DMS53 (cell line): ENCODE measurements around the gene ACER3.
A peak's percentile ranks its signal among the peaks of the same experiment; 100 is the strongest.
"Not testable (repeated sequence)": the region's sequence is repeated elsewhere in the genome, so short reads cannot be mapped to it uniquely, and the experiment has no call there.

Experiments
- DNase-seq: peaks from one replicate; lab custom pipeline; 2025; lab: John Stamatoyannopoulos, UW

ACER3 gene

DNA sequence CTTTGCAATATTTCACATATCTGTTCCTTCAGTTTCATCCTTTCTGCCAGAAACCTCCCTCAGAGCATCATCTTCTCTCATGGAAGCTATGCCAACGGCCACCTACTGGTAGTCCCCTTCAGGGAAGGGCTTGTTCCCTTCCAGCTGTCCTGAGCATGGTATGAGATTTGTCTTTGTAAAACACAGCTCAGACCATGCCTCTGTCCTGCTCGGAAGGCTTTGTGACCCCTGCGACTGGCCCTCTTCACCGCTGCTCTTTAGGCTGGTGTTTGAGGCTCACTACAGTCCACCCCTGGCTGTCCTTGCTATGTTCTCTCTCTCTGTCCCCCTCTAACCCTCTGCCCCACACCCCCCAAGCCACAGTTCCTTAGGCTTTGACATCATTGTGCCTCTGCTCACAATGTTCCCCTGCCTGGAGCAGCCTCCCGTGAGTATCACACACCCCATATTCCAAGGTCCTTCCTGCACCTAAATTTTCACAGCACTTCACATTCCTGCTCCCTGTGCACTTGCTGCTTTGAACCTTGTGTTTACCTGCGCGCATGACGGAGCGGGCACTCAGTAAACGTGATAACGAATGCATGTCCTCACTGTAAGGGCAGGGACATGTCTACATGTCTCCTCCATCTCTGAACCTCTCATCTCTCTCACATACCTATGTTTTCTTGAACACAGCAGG lies 24.0 kb upstream of the ACER3 start:
- DNase-seq, result no peak

- no peak for DNase-seq
These were observed 22.7 kb upstream of the ACER3 start for GRCh38 chr11:76837696-76838677.

- DNase-seq, result peak; percentile 21
These were observed 22.0 kb upstream of the ACER3 start for GRCh38 chr11:76838678-76839068.

DNA sequence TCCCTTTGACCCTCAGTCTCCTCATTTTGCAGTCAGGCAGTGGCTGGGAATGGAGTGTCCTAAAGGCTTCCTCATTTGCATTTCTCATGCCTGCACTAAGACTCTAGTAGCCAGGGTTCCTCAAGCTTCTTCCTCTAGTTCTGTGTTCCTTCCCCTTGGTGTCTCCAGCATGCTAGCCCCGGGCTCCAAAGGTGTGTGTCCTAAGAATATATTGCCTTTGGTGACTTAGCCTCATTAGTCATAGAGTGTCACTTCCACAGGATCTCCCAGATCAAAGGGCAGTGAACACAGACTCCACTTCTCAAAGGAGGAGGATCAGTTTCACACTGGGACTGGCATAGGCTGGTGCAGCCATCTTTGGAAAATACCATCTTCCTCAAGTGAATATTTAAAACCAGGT lies 21.4 kb upstream of the ACER3 start:
- DNase-seq, result peak; percentile 69

GRCh38 chr11:76841923-76842452 lies 18.7 kb upstream of the ACER3 start:
- no peak for DNase-seq

GRCh38 chr11:76843907-76844306 lies 16.8 kb upstream of the ACER3 start:
- no peak for DNase-seq

DNA sequence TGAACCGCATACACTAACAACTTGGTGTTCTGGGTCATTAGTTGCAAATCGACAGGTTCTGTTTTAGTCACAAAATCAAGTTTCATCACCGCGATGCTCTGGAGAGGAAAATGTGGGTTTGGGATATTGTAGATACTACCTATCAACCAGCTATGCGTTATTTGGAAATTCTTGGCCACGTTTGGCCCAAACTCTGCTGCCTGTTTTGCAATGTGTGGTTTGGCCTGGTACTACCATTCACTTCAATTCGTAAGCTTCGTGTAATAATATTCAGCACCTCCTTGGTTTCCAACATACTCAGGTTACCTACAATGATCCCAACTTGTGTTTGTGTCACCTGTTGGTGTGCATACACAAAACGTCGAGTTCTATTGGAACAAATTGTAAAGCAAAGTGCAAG lies 16.2 kb upstream of the ACER3 start:
- DNase-seq, result no peak

DNA sequence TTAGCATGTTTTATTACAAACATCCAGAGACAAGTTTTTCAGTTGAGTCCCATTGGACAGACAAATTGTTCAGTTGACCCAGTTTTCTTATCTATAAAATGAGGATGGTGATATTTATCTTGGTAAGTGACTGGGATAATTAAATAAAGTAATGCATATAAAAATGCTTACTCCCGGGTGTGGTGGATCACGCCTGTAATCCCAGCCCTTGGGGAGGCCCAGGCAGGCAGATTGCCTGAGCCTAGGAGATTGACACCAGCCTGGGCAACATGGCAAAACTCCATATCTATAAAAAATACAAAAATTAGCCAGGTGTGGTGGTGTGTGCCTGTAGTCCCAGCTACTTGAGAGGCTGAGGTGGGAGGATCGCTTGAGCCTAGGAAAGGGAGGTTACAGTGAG lies 15.6 kb upstream of the ACER3 start:
- no peak for DNase-seq

- no peak for DNase-seq
These were observed 14.3 kb upstream of the ACER3 start for GRCh38 chr11:76846441-76846840.

DNA sequence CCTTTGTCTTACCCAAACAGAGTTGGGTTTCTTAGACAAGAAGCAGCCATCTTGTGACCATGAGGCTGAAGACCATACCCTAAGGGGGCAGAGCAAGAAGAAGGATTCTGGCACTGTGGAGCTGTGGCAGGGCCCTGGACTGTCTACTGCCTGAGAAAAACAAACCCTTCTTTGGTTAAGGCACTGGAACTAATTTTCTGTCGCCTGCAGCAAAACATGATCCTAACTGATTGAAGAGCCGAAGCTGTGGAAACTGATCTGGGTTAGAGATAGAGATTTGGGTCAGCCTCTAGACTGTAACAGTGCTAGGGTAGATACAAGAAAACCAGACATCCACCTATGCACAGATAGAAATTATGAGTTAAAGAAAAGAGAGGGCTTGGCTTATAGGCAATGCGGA lies 11.3 kb upstream of the ACER3 start:
- no peak for DNase-seq

GRCh38 chr11:76850130-76850529 lies 10.6 kb upstream of the ACER3 start:
- no peak for DNase-seq

GRCh38 chr11:76850815-76851214 lies 9.9 kb upstream of the ACER3 start:
- no peak for DNase-seq

- DNase-seq, result no peak
These were observed 6.0 kb upstream of the ACER3 start for GRCh38 chr11:76854709-76855108.

GRCh38 chr11:76855670-76856069 lies 5.0 kb upstream of the ACER3 start:
- DNase-seq, result not testable (repeated sequence)

- DNase-seq, result no peak
These were observed 4.6 kb upstream of the ACER3 start for GRCh38 chr11:76856106-76856505.

DNA sequence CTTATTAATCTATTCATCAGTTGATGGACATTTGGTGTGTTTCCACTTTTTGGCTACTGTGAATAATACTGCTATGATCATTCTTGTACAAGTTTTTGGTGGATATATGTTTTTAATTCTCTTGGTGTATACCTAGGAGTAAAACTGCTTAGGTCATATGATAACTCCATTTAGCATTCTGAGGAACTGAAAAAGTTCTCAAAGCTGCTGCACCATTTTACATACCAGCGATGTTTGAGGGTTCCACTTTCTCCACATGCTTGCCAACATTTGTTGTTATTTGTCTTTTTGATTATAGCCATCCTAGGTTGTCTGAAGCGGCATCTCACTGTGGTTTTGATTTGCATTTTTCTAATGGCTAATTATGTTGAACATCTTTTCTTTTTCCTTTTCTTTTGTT lies 4.1 kb upstream of the ACER3 start:
- DNase-seq, result no peak

DNA sequence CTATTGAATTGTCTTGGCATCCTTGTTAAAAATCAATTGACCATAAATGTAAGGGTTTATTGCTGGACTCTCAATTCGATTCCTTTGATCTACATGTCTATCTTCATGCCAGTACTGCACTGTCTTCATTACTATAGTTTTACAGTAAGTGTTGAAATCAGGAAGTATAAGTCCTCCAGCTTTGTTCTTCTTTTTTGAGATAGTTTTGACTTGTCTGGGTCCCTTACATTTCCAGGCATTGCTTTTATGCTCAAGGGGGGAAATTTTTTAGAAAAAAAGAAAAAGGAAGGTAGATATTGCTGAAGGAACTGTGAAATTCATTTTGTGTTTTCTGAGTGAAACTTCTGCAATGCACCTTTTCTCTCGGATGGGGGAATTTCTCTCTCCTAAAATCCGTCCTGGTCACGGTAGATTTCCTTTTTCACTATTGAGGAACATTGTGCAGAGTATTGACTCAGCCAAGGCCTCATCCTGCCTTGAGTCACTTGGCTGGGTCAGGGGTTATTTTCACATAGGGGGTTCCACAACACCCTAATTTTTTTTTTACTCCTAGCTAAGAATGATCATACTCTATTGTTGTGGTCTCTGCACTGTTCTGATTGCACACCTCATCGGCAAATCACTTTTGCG lies 2.8 kb upstream of the ACER3 start:
- DNase-seq, result no peak

DNA sequence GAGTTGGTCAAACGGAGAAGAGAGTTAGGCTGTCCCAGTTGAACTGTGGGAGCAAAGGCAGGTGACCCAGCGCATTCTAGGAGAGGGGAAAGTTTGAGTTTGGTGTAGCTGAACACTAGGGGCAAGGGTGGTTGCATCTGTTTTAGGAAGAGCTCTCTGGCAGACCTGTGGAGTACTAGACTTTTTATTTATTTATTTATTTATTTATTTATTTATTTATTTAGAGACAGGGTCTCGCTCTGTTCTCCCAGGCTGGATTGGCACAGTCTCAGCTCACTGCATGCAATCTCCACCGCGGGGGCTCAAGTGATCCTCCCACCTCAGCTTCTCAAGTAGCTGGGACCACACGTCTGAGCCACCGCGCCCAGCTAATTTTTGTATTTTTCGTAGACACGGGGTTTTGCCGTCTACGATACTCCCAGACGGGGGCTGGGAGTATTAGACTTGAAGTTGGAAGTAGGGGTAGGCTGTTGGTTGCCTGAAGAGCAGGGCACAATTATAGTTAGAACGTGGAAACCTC lies 950 bp upstream of the ACER3 start:
- no peak for DNase-seq

DNA sequence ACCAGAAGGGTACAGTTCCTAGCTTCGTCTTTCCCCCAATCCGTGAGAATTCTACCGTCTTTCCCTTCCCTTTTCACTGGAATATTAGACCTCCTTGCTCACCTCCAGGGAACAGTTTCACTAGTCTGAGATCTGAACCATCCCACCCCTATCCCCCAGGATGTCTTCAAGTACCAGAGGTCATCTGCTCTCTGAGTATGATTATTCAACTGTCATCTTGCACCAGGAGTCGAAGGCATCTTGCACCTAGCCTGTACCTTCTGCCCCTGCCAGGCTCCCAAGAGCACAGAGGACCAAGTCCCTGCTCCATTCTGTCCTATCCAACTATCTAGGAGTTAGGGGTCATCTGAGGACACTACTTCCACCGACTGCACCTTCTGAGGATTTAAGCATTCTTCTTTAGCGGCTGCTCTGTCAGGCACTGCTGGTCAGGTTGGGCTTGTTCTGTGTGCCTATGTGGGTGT lies 804 bp downstream of the ACER3 start:
- peak; percentile 66 for DNase-seq

- DNase-seq, result not testable (repeated sequence)
These were observed 2.1 kb downstream of the ACER3 start for GRCh38 chr11:76862794-76863193.

GRCh38 chr11:76863196-76863777 lies 2.6 kb downstream of the ACER3 start:
- no peak for DNase-seq
